Uterus (tissue), 4 donors: ENCODE data around the gene ZC3H12D. TPM values are rescaled to one million over a fixed set of nuclear protein-coding genes. Genes with fewer than 3 reads are reported as not detected.

ENCODE experiments used
- DNase-seq, 2 donors: peaks; one replicate each; pipeline ENCODE4 v3.0.0-alpha.2; 2019 to 2020
- H3K27ac ChIP-seq, 2 donors: fragments of 200-600 bp; sonication (generic); 1 replicate in 1 of 2; 2 replicates in 1 of 2; pipeline ENCODE4 v1.5.1; 2016 to 2018
- H3K27me3 ChIP-seq, 2 donors: fragments of 200-600 bp; sonication (generic); one replicate each; pipeline ENCODE4 v1.5.1; 2018 to 2019; ENCODE audit warnings: control low read depth in 1 of 2
- H3K36me3 ChIP-seq, 2 donors: fragments of 200-600 bp; sonication (generic); one replicate each; pipeline ENCODE4 v1.5.1; 2019; ENCODE audit warnings: control low read depth in 1 of 2
- H3K4me1 ChIP-seq, 2 donors: fragments of 200-600 bp; sonication (generic); one replicate each; pipeline ENCODE4 v1.5.1; 2018 to 2019; ENCODE audit warnings: control low read depth in 1 of 2
- H3K4me3 ChIP-seq, 2 donors: fragments of 200-600 bp; sonication (generic); 1 replicate in 1 of 2; 2 replicates in 1 of 2; pipeline ENCODE4 v1.5.1; 2018 to 2019; ENCODE audit warnings: mild to moderate bottlenecking in 1 of 2
- H3K9me3 ChIP-seq, 2 donors: fragments of 200-600 bp; sonication (generic); one replicate each; pipeline ENCODE4 v1.5.1; 2019; ENCODE audit warnings: control low read depth in 1 of 2
- POLR2A ChIP-seq, 2 donors: fragments of 450-650 bp; IDR thresholded peaks; one replicate each; pipeline ENCODE4 v1.6.1; 2016; ENCODE audit warnings: antibody characterized with exemption in 2 of 2, mild to moderate bottlenecking in 1 of 2, moderate library complexity in 1 of 2
- intact Hi-C: fragments of 100-400 bp; cut with DNase I; formaldehyde crosslinking; loops from one replicate; pipeline ENCODE4 v1.15.1; 2023; ENCODE audit warnings: low total_unique reads
- total RNA-seq, 4 donors: library from RNA; depleted of rRNA in 3 of 4; stranded (reverse); fragments of >200 nt in 3 of 4; gene quantifications; one replicate each; pipeline versions ENCODE4 v1.1.0 to v1.2.4, GENCODE V29; 2014 to 2023
- TF ChIP-seq, protein P1 (sequence below), 4 experiments: fragments of 200-600 bp in 2 of 4; fragments of 450-650 bp in 2 of 4; sonication (generic) in 2 of 4; IDR thresholded peaks; one replicate each; pipeline ENCODE4 v1.5.1; 2016 to 2019; ENCODE audit warnings: antibody characterized with exemption in 4 of 4, mild to moderate bottlenecking in 2 of 4, moderate library complexity in 1 of 4
- donor health status: DM: yes; HTN: yes; CAD: no.

ZC3H12D gene
- 1 to 10 TPM in 1 of 4 donors, under 1 TPM in 2, not detected in 1; 0.26 to 1.7 (median 0.40) TPM for total RNA-seq

DNA sequence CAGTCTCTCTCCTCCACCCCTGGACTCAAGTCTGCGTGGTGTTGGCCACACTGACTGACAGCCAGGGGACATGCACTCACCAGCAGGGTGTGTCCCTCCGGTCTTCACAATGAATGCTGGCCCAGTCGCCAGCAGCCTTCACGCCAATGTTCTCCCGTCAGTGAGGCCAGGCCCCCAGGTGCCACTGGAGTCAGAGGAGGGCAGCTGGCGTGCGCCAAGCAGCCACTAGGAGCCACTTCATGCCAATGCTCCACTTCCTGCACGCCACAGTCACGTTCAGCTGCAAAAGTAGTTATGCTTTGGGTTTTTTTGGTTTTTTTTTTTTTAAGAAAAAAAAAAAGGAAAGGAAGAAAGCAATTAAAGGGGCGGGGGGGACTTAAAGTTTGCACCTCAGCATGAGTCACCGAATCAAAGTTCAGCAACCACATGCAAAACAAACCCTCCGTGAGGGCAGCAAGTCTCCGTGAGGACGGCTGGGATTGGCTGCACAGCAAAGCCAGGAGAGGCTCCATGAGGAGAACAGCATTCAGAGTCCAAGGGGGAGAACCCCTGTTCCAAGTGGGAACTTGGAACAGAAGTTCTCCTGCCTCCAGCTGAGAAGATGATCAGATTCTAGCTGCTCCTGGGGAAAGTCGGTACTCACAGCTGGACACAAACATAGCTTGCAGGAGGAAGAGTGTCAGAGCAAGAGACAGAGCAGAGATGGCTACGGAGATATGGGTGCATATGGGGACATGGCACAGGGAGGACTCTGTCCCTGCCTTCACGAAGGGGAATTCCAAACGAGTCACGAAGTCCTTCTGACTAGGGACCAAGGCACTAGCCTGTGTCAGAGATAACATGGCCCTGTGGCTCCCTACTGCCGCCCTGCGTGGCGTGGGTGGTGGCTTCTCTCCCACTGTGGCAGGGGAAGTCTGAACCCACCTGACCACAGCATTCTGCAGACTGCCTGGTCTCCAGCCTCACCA, at the start of gene ZC3H12D:
Gene ZC3H12D (minus strand): TSS at position 282 of the 968 bp plus-strand sequence. CDS start 10,471 bp downstream, outside the sequence.
- Histone ChIP-seq H3K36me3 (no peaks in the 10 kb centered on the region), H3K4me3 (no peak within 1 kb of the TSS), H3K9me3 (no peaks in the 10 kb centered on the region), H3K27me3 (no peaks in the 10 kb centered on the region), H3K27ac (no peak within 1 kb of the TSS), H3K4me1 (no peaks in the 10 kb centered on the region)
- TF ChIP-seq, protein P1, sequence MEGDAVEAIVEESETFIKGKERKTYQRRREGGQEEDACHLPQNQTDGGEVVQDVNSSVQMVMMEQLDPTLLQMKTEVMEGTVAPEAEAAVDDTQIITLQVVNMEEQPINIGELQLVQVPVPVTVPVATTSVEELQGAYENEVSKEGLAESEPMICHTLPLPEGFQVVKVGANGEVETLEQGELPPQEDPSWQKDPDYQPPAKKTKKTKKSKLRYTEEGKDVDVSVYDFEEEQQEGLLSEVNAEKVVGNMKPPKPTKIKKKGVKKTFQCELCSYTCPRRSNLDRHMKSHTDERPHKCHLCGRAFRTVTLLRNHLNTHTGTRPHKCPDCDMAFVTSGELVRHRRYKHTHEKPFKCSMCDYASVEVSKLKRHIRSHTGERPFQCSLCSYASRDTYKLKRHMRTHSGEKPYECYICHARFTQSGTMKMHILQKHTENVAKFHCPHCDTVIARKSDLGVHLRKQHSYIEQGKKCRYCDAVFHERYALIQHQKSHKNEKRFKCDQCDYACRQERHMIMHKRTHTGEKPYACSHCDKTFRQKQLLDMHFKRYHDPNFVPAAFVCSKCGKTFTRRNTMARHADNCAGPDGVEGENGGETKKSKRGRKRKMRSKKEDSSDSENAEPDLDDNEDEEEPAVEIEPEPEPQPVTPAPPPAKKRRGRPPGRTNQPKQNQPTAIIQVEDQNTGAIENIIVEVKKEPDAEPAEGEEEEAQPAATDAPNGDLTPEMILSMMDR (IDR thresholded peaks at IDR 0.05): no peak
- no peak for TF ChIP-seq POLR2A (IDR thresholded peaks at IDR 0.05)
- no peak for DNase-seq
- intact Hi-C loops: no loop called here

DNA sequence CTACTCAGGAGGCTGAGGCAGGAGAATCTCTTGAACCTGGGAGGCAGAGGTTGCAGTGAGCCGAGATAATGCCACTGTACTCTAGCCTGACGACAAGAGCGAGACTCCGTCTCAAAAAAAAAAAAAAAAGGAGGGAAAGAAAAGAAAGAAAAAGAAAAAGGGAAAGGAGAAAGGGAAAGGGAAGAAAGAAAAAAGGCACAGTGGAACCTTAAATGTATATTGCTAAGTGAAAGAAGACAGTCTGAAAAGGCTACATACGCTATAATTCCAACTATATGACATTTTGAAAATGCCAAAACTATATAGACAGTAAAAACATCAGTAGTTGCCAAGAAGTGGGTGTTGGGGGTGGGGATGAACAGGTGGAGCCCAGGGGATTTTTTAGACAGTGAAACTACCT, 44.8 kb upstream of the ZC3H12D start:
- H3K4me1 ChIP-seq: no peaks in the 10 kb centered on the region
- DNase-seq: no peak
- TF ChIP-seq POLR2A (IDR thresholded peaks at IDR 0.05): no peak
- TF ChIP-seq, protein P1 (IDR thresholded peaks at IDR 0.05): no peak
- no peaks in the 10 kb centered on the region for H3K27me3 ChIP-seq
- no peaks in the 10 kb centered on the region for H3K9me3 ChIP-seq
- intact Hi-C loops: no loop called here
- no peak overlapping the region for H3K4me3 ChIP-seq
- no peaks in the 10 kb centered on the region for H3K36me3 ChIP-seq
- no peak overlapping the region for H3K27ac ChIP-seq

DNA sequence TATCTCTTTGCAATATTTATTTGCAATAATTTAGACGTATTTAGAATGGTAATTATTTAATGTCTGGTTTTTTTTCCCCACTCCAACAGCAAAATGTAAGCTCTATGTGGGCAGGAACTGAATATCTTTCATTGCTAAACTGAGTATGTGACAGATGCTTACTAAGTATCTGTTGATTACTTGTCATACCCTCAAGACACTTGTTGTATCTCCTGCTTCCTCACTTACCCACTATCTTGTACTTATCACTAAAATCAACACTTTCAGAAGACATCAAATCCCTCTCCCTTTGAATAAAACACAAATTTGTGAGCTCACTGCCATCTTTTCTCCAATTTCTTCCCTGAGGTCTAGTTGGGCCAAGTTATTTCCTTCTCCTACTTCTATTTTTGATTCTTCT, 30.7 kb upstream of the ZC3H12D start:
- H3K4me3 ChIP-seq: no peak overlapping the region
- no peaks in the 10 kb centered on the region for H3K36me3 ChIP-seq
- no peaks in the 10 kb centered on the region for H3K4me1 ChIP-seq
- no peaks in the 10 kb centered on the region for H3K9me3 ChIP-seq
- intact Hi-C loops: loop anchor here (10.0 kb wide), 1 partner anchor 491 kb away; no protein-coding TSS in a partner anchor
- no peak for DNase-seq
- no peaks in the 10 kb centered on the region for H3K27me3 ChIP-seq
- TF ChIP-seq, protein P1 (IDR thresholded peaks at IDR 0.05): no peak
- no peak for TF ChIP-seq POLR2A (IDR thresholded peaks at IDR 0.05)
- no peak overlapping the region for H3K27ac ChIP-seq

DNA sequence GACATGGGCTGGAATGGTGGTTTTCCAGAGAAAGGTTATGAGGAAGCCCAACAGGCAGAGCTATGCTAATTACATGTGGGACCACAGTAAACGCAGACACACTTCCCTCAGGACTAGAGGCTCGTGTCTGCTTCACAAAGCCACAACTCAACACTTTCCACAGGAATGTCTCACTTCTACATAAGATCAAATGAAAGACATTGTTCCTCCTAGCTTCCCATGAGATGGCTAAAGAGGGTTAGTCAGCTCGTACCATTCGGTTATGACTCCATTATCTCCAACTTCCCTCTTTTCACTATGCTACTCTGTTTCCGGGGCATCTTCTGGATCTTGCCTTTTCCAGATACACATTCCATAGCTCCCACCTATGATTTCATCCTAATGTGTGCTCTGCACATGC, 29.1 kb upstream of the ZC3H12D start:
- TF ChIP-seq POLR2A (IDR thresholded peaks at IDR 0.05): no peak
- TF ChIP-seq, protein P1 (IDR thresholded peaks at IDR 0.05): no peak
- H3K36me3 ChIP-seq: no peaks in the 10 kb centered on the region
- no peak overlapping the region for H3K27ac ChIP-seq
- no peaks in the 10 kb centered on the region for H3K27me3 ChIP-seq
- intact Hi-C loops: loop anchor here (10.0 kb wide), 1 partner anchor 489 kb away; no protein-coding TSS in a partner anchor
- no peak overlapping the region for H3K4me3 ChIP-seq
- no peaks in the 10 kb centered on the region for H3K9me3 ChIP-seq
- H3K4me1 ChIP-seq: no peaks in the 10 kb centered on the region
- no peak for DNase-seq
